ENCODE measurements around the gene EFNA4.

Gene EFNA4

GRCh38 chr1:155032886-155033285, 30.7 kb upstream of the EFNA4 start:
- DNase-seq (ENCODE audit: low read depth in 2 of 2, low spot score in 1 of 2), result no peak

GRCh38 chr1:155033524-155033923, 30.0 kb upstream of the EFNA4 start, which contains the start of the genes DCST1 and DCST2:
DCST1 (plus strand) TSS chr1:155033824; CDS start chr1:155034037, 213 bp downstream.
DCST2 (minus strand) TSS chr1:155033781; CDS start chr1:155033701, 80 bp downstream.
- no peak for DNase-seq (ENCODE audit: low read depth in 2 of 2, low spot score in 1 of 2)

GRCh38 chr1:155034318-155035208, 29.0 kb upstream of the EFNA4 start:
- no peak for DNase-seq (ENCODE audit: low read depth in 2 of 2, low spot score in 1 of 2)

GRCh38 chr1:155035936-155036335, 27.6 kb upstream of the EFNA4 start:
- no peak for DNase-seq (ENCODE audit: low read depth in 2 of 2, low spot score in 1 of 2)

- DNase-seq (ENCODE audit: low read depth in 2 of 2, low spot score in 1 of 2), result no peak
Measured at GRCh38 chr1:155037043-155037442, 26.5 kb upstream of the EFNA4 start.

- no peak for DNase-seq (ENCODE audit: low read depth in 2 of 2, low spot score in 1 of 2)
Measured at GRCh38 chr1:155037851-155038441, 25.6 kb upstream of the EFNA4 start.

- DNase-seq (ENCODE audit: low read depth in 2 of 2, low spot score in 1 of 2), result no peak
Measured at GRCh38 chr1:155038602-155039307, 24.8 kb upstream of the EFNA4 start.

GRCh38 chr1:155039308-155039669, 24.3 kb upstream of the EFNA4 start:
- no peak for DNase-seq (ENCODE audit: low read depth in 2 of 2, low spot score in 1 of 2)

GRCh38 chr1:155040358-155041093, 23.0 kb upstream of the EFNA4 start:
- no peak for DNase-seq (ENCODE audit: low read depth in 2 of 2, low spot score in 1 of 2)

- DNase-seq (ENCODE audit: low read depth in 2 of 2, low spot score in 1 of 2), result no peak
Measured at GRCh38 chr1:155042789-155043188, 20.8 kb upstream of the EFNA4 start.

GRCh38 chr1:155043301-155043702, 20.2 kb upstream of the EFNA4 start:
- no peak for DNase-seq (ENCODE audit: low read depth in 2 of 2, low spot score in 1 of 2)

GRCh38 chr1:155043793-155044192, 19.7 kb upstream of the EFNA4 start:
- DNase-seq (ENCODE audit: low read depth in 2 of 2, low spot score in 1 of 2), result no peak

GRCh38 chr1:155044365-155044764, 19.2 kb upstream of the EFNA4 start:
- no peak for DNase-seq (ENCODE audit: low read depth in 2 of 2, low spot score in 1 of 2)

GRCh38 chr1:155044812-155045657, 18.5 kb upstream of the EFNA4 start:
- no peak for DNase-seq (ENCODE audit: low read depth in 2 of 2, low spot score in 1 of 2)

GRCh38 chr1:155048449-155049334, 14.8 kb upstream of the EFNA4 start:
- DNase-seq (ENCODE audit: low read depth in 2 of 2, low spot score in 1 of 2), result no peak

- DNase-seq (ENCODE audit: low read depth in 2 of 2, low spot score in 1 of 2), result no peak
Measured at GRCh38 chr1:155049651-155050559, 13.6 kb upstream of the EFNA4 start.

- peak in 1 of 2 donors; percentile 62 for DNase-seq (ENCODE audit: low read depth in 2 of 2, low spot score in 1 of 2)
Measured at GRCh38 chr1:155050560-155051341, 12.8 kb upstream of the EFNA4 start, which contains the start of gene ADAM15. ADAM15 (plus strand) TSS chr1:155051316; CDS start chr1:155051387, 71 bp downstream.
